Measurements from ENCODE around the gene TUBG2. TPM values are rescaled to one million over a fixed set of nuclear protein-coding genes. Genes with fewer than 3 reads are reported as not detected.
A peak's percentile ranks its signal among the peaks of the same experiment; 100 is the strongest.

TUBG2 gene
- total RNA-seq, 1 experiment from 2014 or later = 20.4 TPM

GRCh38 chr17:42683407-42684034 is 24.4 kb downstream of the TUBG2 start:
- Mint-ChIP-seq H3K27me3 (ENCODE audit: low read depth) (peaks cover 46% of the 10 kb centered on the region), H3K4me3 (peak overlapping the region; percentile 73 to 85)

More at GRCh38 chr17:42683407-42684034, 24.4 kb downstream of the TUBG2 start:
- Histone ChIP-seq H2BK120ac (ENCODE audit: low read depth, low read length, poor library complexity, severe bottlenecking) (no peak overlapping the region), H3K23me2 (ENCODE audit: insufficient read length, low read depth, low read length, poor library complexity, severe bottlenecking) (peaks cover 15% of the 10 kb centered on the region), H2BK20ac (ENCODE audit: low read depth, low read length, poor library complexity, severe bottlenecking) (no peak overlapping the region), H3K79me1 (ENCODE audit: insufficient read depth, low read depth, low read length, poor library complexity, severe bottlenecking) (no peaks in the 10 kb centered on the region), H3K27ac (ENCODE audit: insufficient read length, low read depth, low read length) (no peak overlapping the region), H3K14ac (ENCODE audit: insufficient read depth, low read length) (no peak overlapping the region), H3K23ac (ENCODE audit: insufficient read length, low read depth, low read length) (no peak overlapping the region), H3K4me1 (ENCODE audit: insufficient read depth, low read length) (peaks cover 3% of the 10 kb centered on the region; the same call in 1 of the 2 replicates), H4K8ac (replicated peaks; ENCODE audit: insufficient read length, low read depth, low read length) (no peak overlapping the region), H2AFZ (ENCODE audit: low read length) (no peak overlapping the region), H3K18ac (ENCODE audit: insufficient read length, low read depth, low read length) (no peak overlapping the region), H4K91ac (ENCODE audit: insufficient read length, low read depth, low read length) (no peak overlapping the region), H4K5ac (ENCODE audit: insufficient read length, low read depth, low read length) (no peak overlapping the region), H3K9me3 (ENCODE audit: control insufficient read depth, low read depth, low read length) (no peaks in the 10 kb centered on the region), H3T11ph (ENCODE audit: low read length) (no peak overlapping the region), H3K79me2 (ENCODE audit: insufficient read depth, low read length) (no peaks in the 10 kb centered on the region), H3K27me3 (ENCODE audit: insufficient read depth, low read length) (no peaks in the 10 kb centered on the region; the same call in 1 of the 2 replicates), H2BK12ac (ENCODE audit: insufficient read length, low read depth, low read length) (no peak overlapping the region), H3K9ac (ENCODE audit: extremely low read depth, insufficient read length, low read length) (no peak overlapping the region), H3K56ac (ENCODE audit: insufficient read length, low read depth, low read length) (no peak overlapping the region), H3K4me2 (ENCODE audit: insufficient read depth, insufficient read length, low read length) (peak overlapping the region; percentile 68), H2BK5ac (ENCODE audit: insufficient read length, low read length) (no peak overlapping the region), H2BK15ac (ENCODE audit: low read depth, low read length) (no peak overlapping the region), H3K4ac (ENCODE audit: low read depth, low read length) (no peak overlapping the region), H4K20me1 (ENCODE audit: control insufficient read depth, insufficient read depth, insufficient read length) (no peaks in the 10 kb centered on the region), H2AK5ac (ENCODE audit: insufficient read length, low read length) (no peak overlapping the region)
- Mint-ChIP-seq H3K9me3 (no peaks in the 10 kb centered on the region; a peak in 2 of 5 replicates), H3K4me1 (peaks cover 29 to 48% of the 10 kb centered on the region in 2 experiments), H3K27ac (peak overlapping the region in 1 of 3 experiments; percentile 14; a peak in 1 of 7 replicates), H3K36me3 (ENCODE audit: insufficient read depth in 1 of 3, low read depth in 3 of 3) (peaks cover 15 to 28% (median 16%) of the 10 kb centered on the region in 3 experiments)
- DNase-seq = peak; percentile 71
- TF ChIP-seq CTCF (conservative IDR thresholded peaks at IDR 0.05) = no peak
- WGBS (ENCODE audit: extremely low coverage, insufficient read length, low lambda C conversion rate) = no CpG with 5 or more reads among the region's 25 CpGs

Data from H9 (cell line).